Esophagus muscularis mucosa (tissue), 4 donors: ENCODE data around the gene PSME4. TPM values are rescaled to one million over a fixed set of nuclear protein-coding genes. Genes with fewer than 3 reads are reported as not detected.

ENCODE experiments used
- DNase-seq: peaks from one replicate; pipeline ENCODE4 v3.0.0-alpha.2; 2017; ENCODE audit errors: extremely low spot score
- H3K27ac ChIP-seq, 4 donors: fragments of 200-600 bp; sonication (generic); replicated peaks in 1 of 4; 1 replicate in 3 of 4; 2 replicates in 1 of 4; pipeline ENCODE4 v1.5.1; 2016 to 2019; ENCODE audit warnings: mild to moderate bottlenecking in 1 of 4
- H3K27me3 ChIP-seq, 4 donors: fragments of 200-600 bp; sonication (generic); one replicate each; pipeline versions ENCODE4 v1.5.1 to v1.6.0; 2016 to 2019
- H3K36me3 ChIP-seq, 4 donors: fragments of 200-600 bp; sonication (generic); one replicate each; pipeline ENCODE4 v1.5.1; 2016 to 2019
- H3K4me1 ChIP-seq, 4 donors: fragments of 200-600 bp; sonication (generic); one replicate each; pipeline ENCODE4 v1.5.1; 2016 to 2019
- H3K4me3 ChIP-seq, 4 donors: fragments of 200-600 bp; sonication (generic); 1 replicate in 2 of 4; 2 replicates in 2 of 4; pipeline ENCODE4 v1.5.1; 2016 to 2019; ENCODE audit warnings: mild to moderate bottlenecking in 4 of 4, moderate library complexity in 1 of 4
- H3K9me3 ChIP-seq, 4 donors: fragments of 200-600 bp; sonication (generic); 1 replicate in 3 of 4; 2 replicates in 1 of 4; pipeline ENCODE4 v1.5.1; 2016 to 2019
- EP300 ChIP-seq: sonication (generic); formaldehyde crosslinking; IDR thresholded peaks from one replicate; pipeline ENCODE4 v1.6.1; 2017; ENCODE audit warnings: antibody characterized with exemption
- POLR2A ChIP-seq: fragments of 450-650 bp; IDR thresholded peaks from one replicate; pipeline ENCODE4 v1.6.1; 2017; ENCODE audit warnings: antibody characterized with exemption, moderate library complexity, mild to moderate bottlenecking, low read depth
- POLR2AphosphoS5 ChIP-seq, 2 donors: sonication (generic); formaldehyde crosslinking; IDR thresholded peaks; one replicate each; pipeline ENCODE4 v1.6.1; 2017; ENCODE audit warnings: antibody characterized with exemption in 2 of 2
- WGBS: methylation state at CpG from one replicate; pipeline ENCODE4 v1.1.5; 2018; 5-methylcytosine and 5-hydroxymethylcytosine counted together
- intact Hi-C: fragments of 100-400 bp; cut with DNase I; formaldehyde crosslinking; loops from one replicate; pipeline ENCODE4 v1.15.1; 2023
- total RNA-seq, 4 donors: library from RNA; depleted of rRNA; stranded (reverse); fragments of >200 nt; gene quantifications; one replicate each; pipeline versions ENCODE4 v1.1.0 to v1.2.1, GENCODE V29; 2016
- TF ChIP-seq, protein P1 (sequence below), 3 experiments: fragments of 200-600 bp in 2 of 3; fragments of 450-650 bp in 1 of 3; sonication (generic) in 2 of 3; IDR thresholded peaks; one replicate each; pipeline ENCODE4 v1.5.1; 2017 to 2019; ENCODE audit warnings: antibody characterized with exemption in 3 of 3, mild to moderate bottlenecking in 2 of 3, moderate library complexity in 1 of 3

Gene PSME4
- total RNA-seq, 4 donors from 2014 or later, result 47.5 to 65.8 (median 48.3) TPM

DNA sequence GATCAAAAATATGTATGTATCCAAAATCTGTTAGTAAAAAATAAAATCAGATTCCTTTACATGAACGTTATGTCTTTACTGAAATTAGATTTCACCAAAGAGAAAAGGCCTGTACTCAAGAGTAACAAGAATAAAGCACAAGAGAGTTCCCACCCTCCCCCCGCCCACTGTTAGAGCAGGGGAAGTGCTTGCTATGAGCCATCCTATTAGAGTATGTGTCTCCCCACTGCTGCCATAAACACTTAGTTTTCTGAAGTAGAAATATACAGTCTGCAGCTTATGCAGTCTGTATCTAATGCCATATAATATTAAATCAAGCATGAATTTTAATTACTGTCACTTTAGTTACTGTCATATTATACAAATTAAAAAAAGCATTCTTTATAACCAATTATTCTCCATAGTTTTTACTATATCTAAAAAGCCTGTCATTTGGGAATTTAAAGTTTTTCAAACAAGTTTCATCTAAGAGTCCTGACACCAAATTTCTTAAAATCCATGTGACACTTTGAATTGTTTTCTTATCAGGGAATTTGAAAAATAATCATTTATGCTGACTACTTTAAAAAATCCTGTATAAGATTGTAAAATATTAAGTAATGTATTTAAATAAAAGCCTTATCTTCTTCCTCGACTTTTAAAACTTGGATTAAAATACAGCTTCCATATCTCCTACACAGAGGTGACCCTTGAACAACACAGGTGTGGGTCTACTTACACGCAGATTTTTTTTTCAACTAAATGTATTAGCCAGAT, 59.2 kb downstream of the PSME4 start:
- Histone ChIP-seq H3K36me3 (peaks cover 0 to 68% (median 42%) of the 10 kb centered on the region in 4 donors), H3K4me3 (no peak overlapping the region), H3K27me3 (no peaks in the 10 kb centered on the region), H3K27ac (no peak overlapping the region), H3K9me3 (no peaks in the 10 kb centered on the region), H3K4me1 (peaks cover 0 to 3% (median 0%) of the 10 kb centered on the region in 4 donors)
- intact Hi-C loops, result no loop called here
- 90% methylated on average over 4 of the region's 4 CpGs for WGBS
- TF ChIP-seq, protein P1, sequence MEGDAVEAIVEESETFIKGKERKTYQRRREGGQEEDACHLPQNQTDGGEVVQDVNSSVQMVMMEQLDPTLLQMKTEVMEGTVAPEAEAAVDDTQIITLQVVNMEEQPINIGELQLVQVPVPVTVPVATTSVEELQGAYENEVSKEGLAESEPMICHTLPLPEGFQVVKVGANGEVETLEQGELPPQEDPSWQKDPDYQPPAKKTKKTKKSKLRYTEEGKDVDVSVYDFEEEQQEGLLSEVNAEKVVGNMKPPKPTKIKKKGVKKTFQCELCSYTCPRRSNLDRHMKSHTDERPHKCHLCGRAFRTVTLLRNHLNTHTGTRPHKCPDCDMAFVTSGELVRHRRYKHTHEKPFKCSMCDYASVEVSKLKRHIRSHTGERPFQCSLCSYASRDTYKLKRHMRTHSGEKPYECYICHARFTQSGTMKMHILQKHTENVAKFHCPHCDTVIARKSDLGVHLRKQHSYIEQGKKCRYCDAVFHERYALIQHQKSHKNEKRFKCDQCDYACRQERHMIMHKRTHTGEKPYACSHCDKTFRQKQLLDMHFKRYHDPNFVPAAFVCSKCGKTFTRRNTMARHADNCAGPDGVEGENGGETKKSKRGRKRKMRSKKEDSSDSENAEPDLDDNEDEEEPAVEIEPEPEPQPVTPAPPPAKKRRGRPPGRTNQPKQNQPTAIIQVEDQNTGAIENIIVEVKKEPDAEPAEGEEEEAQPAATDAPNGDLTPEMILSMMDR (IDR thresholded peaks at IDR 0.05), result no peak
- TF ChIP-seq EP300, result no peak
- no peak for TF ChIP-seq POLR2A
- no peak for TF ChIP-seq POLR2AphosphoS5 (IDR thresholded peaks at IDR 0.05)
- DNase-seq, result no peak

DNA sequence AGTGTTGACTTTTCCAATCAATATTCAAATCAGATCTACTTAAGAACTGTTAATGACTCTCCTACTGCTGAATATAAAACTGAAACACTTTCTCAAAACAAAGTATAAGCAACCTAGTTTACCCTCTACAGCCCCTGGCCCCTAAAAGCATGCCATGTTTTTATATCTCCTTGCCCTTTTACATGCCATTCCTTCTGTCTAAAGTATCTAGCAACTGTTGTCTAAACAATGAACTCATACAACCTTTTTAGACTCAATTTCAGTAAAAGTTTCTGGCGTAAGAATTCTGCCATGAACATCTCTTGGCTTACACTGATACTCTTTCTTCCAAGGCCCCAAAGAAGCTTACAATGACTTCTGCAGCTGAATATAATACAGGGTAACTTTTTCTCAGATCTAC, 63.2 kb downstream of the PSME4 start:
- TF ChIP-seq, protein P1 (IDR thresholded peaks at IDR 0.05), result no peak
- TF ChIP-seq EP300, result no peak
- TF ChIP-seq POLR2AphosphoS5 (IDR thresholded peaks at IDR 0.05), result no peak
- no peak for TF ChIP-seq POLR2A
- no peaks in the 10 kb centered on the region for H3K27me3 ChIP-seq
- no peaks in the 10 kb centered on the region for H3K4me1 ChIP-seq
- no peak overlapping the region for H3K4me3 ChIP-seq
- peaks cover 21 to 79% (median 65%) of the 10 kb centered on the region in 4 donors for H3K36me3 ChIP-seq
- DNase-seq, result no peak
- intact Hi-C loops, result no loop called here
- 48% methylated on average over 1 of the region's 1 CpG for WGBS
- no peak overlapping the region for H3K27ac ChIP-seq
- H3K9me3 ChIP-seq, result no peaks in the 10 kb centered on the region

- TF ChIP-seq, protein P1 (IDR thresholded peaks at IDR 0.05), result no peak
- TF ChIP-seq POLR2AphosphoS5 (IDR thresholded peaks at IDR 0.05) (no peak), POLR2A (no peak), EP300 (no peak)
- H3K27ac ChIP-seq, result no peak overlapping the region
- H3K4me3 ChIP-seq, result no peak overlapping the region
- H3K27me3 ChIP-seq, result no peaks in the 10 kb centered on the region
- H3K4me1 ChIP-seq, result no peaks in the 10 kb centered on the region
- no peaks in the 10 kb centered on the region for H3K9me3 ChIP-seq
- intact Hi-C loops, result no loop called here
- DNase-seq, result no peak
- WGBS, result 98% methylated on average over 9 of the region's 9 CpGs
- H3K36me3 ChIP-seq, result peaks cover 27 to 96% (median 82%) of the 10 kb centered on the region in 4 donors
These were observed 65.4 kb downstream of the PSME4 start for GRCh38 chr2:53905396-53905795.

DNA sequence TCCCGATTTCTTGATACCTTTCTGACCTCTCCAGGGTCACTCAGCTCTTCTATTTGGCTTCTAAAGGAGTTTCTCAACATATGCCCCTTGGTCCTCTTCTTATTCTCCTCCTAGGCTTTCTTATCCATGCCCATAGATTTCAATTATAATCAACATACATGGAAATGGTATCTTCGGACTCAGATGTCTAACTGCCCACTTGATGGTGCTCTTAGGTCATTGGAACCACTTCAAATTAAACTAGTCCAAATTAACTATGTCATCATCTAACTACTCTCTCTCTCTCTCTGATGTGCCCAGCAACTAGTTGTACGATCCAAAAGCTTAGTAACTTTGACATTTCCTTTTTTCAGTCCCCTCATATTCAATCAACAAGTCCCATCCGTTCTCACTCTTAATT, 67.8 kb downstream of the PSME4 start:
- H3K36me3 ChIP-seq, result peaks cover 42 to 98% (median 91%) of the 10 kb centered on the region in 4 donors
- no peak for TF ChIP-seq POLR2AphosphoS5 (IDR thresholded peaks at IDR 0.05)
- TF ChIP-seq POLR2A, result no peak
- TF ChIP-seq, protein P1 (IDR thresholded peaks at IDR 0.05), result no peak
- TF ChIP-seq EP300, result no peak
- DNase-seq, result no peak
- no peaks in the 10 kb centered on the region for H3K9me3 ChIP-seq
- H3K27me3 ChIP-seq, result no peaks in the 10 kb centered on the region
- no peak overlapping the region for H3K27ac ChIP-seq
- H3K4me1 ChIP-seq, result no peaks in the 10 kb centered on the region
- no peak overlapping the region for H3K4me3 ChIP-seq
- intact Hi-C loops, result no loop called here
- 73% methylated on average over 4 of the region's 4 CpGs for WGBS
